Neural progenitor cell (in vitro differentiated cells): ENCODE results near the gene BBIP1.

Source experiments
- EZH2phosphoT487 ChIP-seq: fragments of 200-600 bp; sonication (generic); IDR thresholded peaks from 2 replicates; pipeline ENCODE4 v1.6.1; 2017; ENCODE audit warnings: antibody characterized with exemption
- TF ChIP-seq, protein P1 (sequence below): fragments of 200-600 bp; sonication (generic); IDR thresholded peaks from 2 replicates; pipeline ENCODE4 v1.5.1; 2017; ENCODE audit warnings: antibody characterized with exemption, mild to moderate bottlenecking

DNA sequence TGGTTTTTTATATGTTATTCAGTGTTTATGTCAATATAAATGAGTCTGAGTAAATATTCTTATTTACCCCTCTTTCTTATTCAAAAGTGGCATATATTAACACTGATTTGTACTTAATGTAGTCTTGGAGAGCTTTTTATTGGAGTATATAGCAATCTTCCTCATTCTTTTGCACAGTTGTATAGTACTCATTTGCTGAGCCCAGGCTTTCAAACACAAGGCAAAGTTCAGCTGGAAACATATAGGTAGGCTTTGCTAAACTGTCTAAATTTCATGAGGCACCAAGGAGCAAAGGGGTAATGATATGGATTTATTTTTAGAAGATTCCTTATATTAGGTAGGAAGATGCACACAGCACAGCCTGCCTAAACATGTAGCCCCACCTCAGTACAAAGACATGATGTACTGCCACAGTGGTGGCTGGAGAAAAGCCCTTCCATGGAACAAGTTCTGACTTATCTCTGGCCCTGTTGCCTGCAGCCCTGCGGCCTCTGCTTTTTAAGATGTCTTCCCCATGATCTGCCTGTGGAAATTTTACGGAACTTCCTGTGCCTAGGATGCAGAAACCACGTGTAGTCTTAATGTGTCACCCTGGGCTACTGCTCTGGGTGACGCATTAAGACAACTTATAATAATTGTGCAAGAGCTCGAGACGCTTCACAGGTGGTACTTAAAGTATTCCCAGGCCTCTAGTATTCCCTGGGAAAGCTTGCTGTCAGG lies 56.9 kb downstream of the BBIP1 start:
- TF ChIP-seq, protein P1, sequence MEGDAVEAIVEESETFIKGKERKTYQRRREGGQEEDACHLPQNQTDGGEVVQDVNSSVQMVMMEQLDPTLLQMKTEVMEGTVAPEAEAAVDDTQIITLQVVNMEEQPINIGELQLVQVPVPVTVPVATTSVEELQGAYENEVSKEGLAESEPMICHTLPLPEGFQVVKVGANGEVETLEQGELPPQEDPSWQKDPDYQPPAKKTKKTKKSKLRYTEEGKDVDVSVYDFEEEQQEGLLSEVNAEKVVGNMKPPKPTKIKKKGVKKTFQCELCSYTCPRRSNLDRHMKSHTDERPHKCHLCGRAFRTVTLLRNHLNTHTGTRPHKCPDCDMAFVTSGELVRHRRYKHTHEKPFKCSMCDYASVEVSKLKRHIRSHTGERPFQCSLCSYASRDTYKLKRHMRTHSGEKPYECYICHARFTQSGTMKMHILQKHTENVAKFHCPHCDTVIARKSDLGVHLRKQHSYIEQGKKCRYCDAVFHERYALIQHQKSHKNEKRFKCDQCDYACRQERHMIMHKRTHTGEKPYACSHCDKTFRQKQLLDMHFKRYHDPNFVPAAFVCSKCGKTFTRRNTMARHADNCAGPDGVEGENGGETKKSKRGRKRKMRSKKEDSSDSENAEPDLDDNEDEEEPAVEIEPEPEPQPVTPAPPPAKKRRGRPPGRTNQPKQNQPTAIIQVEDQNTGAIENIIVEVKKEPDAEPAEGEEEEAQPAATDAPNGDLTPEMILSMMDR = no peak
- no peak for TF ChIP-seq EZH2phosphoT487
